ENCODE results near the gene ENTR1.
"Not testable (repeated sequence)": the region's sequence is repeated elsewhere in the genome, so short reads cannot be mapped to it uniquely, and the experiment has no call there.

Gene ENTR1

GRCh38 chr9:136419092-136419420 is 8.6 kb upstream of the ENTR1 start:
- DNase-seq (ENCODE audit: low read depth), result no peak

DNA sequence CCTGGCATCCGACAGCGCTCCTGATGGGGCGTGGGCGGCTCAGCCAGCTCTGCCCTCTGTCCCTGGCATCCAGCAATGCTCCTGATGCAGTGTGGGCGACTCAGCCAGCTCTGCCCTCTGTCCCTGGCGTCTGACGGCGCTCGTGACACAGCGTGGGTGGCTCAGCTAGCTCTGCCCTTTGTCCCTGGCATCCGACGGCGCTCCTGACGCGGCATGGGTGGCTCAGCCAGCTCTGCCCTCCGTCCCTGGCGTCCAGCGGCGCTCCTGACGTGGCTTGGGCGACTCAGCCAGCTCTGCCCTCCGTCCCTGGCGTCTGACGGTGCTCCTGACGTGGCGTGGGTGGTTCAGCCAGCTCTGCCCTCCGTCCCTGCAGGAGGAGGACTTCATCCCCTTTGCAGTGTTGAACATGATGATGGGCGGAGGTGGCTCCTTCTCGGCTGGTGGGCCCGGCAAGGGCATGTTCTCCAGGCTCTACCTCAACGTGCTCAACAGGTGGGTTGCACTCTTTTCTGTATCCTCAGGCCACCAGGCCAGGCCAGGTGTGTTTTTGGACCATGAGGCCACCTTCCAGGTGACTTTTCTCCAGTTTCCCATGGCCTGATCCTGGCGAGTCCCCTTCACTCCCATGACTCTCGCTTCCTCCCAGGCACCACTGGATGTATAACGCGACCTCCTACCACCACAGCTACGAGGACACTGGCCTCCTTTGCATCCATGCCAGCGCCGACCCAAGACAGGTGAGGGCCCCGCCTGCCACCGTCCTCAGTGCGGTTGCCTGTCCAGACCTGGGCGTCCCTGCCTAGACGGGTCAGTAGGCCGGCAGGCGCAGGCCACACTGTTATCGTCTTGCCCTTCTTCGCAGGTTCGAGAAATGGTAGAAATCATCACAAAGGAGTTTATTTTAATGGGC is 8.0 kb upstream of the ENTR1 start:
- no peak for DNase-seq (ENCODE audit: low read depth)

GRCh38 chr9:136416914-136417313 is 6.5 kb upstream of the ENTR1 start:
- DNase-seq (ENCODE audit: low read depth), result no peak

- peak; percentile 54 for DNase-seq (ENCODE audit: low read depth)
These were observed 6.0 kb upstream of the ENTR1 start for GRCh38 chr9:136416427-136416826.

DNA sequence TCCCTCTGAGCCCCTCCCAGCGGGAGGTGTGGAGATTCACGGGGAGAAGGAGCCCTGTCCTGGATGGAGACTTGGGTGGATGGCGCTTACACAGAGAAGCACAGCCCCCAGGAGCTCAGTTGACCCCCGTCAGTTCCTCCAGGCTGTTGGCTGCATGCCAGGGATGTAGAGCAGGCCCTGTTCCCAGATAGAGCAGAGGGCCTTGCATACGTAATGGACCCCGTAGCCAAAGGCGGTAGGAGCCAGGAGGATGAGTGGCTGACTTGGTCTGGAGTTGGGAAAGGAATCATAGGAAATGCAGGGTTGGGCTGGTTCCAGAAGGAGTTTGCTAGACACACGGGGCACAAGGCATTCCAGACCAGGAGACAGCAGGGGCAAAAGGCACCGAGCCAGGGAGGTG is 2.5 kb upstream of the ENTR1 start:
- no peak for DNase-seq (ENCODE audit: low read depth)

DNA sequence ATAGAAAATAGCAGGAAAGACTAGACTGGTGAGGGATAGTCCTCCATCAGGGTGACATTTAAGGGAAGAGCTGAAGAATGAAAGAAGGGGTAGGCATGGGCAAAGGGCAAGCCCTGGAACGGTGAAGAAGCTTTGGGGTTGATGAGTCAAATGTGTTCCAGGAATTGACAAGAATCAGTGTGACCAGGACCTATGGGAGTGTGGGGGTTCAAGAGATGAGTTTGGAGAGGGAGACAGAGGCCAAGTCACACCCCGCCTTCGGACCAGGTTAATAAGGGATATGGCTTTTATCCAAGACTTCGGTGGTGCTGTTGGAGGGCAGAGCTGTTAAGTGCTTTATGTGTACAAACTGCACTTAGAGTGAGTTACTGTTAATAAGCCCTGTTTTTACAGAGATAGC is 964 bp upstream of the ENTR1 start:
- no peak for DNase-seq (ENCODE audit: low read depth)

DNA sequence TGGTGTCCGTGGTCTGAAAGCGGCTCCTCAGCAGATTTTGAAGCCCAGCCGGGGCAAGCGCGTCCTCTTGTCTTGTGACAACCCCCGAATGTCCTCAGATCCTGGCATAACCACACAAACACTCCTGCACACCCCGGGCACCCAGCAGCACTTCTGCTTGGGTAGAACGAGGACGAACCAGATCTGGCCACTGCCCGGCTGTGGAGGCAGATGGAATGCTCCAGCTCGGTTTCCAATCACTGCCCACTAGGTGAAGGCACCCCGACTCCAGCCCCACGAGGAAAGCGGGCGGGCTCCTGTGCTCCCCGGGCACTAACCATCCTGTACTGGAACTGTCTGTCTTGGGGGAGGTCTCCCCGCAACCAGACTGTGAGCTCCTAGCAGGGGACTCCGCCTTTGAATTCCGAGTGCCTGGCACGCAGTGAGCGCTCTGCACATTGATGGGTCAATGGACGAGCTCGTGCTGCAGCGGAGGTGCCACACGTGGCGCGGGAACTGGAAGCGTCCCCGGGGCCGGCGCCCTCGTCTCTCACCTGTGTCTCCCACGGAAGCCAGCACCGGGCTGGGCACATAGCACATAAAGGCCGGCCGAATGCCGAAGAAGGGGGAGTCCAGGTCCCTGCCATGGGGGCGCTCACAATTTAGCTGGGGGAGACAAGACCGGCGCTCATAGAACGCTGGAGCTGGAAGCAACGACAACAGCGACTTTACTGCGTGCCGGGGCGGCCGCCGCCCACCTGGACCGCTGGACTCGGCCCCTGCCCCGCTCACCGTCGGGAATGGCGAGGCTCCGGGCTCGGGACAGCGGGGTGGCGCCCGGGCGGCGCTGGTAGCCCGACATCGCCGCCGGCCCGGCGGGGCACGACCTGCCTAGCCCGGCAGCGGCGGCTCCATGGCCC is 608 bp downstream of the ENTR1 start:
- peak; percentile 66 for DNase-seq (ENCODE audit: low read depth)

GRCh38 chr9:136407911-136408310 is 2.5 kb downstream of the ENTR1 start:
- DNase-seq (ENCODE audit: low read depth), result no peak

GRCh38 chr9:136407061-136407460 is 3.4 kb downstream of the ENTR1 start:
- DNase-seq (ENCODE audit: low read depth), result not testable (repeated sequence)

DNA sequence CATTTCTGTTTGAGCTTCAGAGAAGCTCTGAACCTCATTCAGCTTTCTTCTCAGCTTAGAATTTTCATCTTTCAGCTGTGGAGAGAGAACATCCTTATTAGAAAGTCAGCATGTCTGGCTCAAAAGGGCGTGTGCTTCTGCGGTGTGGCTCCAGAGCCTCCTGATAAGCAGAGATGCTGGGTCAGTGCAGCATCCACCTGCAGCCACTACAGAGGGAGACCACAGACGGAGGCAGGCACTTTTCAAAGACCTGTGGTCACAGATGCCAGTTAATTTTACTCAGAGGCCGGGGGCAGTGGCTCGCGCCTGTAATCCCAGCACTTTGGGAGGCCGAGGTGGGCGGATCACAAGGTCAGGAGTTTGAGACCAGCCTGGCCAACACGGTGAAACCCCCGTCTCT is 4.5 kb downstream of the ENTR1 start:
- DNase-seq (ENCODE audit: low read depth), result not testable (repeated sequence)

DNA sequence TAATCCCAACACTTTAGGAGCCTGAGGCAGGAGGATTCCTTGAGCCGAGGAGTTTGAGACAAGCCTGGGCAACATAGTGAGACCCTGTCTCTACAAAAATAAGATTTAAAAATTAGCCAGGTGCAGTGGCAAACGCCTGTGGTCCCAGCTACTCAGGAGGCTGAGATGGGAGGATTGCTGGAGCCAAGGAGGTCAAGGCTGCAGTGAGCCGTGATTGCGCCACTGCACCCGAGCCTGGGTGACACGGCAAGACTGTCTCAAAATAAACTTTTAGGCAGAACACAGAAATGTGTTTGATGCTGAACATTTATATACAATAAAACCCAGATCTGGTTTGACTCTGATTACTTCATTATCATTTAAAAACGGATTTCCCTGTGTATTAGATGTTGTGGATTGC is 4.9 kb downstream of the ENTR1 start:
- DNase-seq (ENCODE audit: low read depth), result no peak

DNA sequence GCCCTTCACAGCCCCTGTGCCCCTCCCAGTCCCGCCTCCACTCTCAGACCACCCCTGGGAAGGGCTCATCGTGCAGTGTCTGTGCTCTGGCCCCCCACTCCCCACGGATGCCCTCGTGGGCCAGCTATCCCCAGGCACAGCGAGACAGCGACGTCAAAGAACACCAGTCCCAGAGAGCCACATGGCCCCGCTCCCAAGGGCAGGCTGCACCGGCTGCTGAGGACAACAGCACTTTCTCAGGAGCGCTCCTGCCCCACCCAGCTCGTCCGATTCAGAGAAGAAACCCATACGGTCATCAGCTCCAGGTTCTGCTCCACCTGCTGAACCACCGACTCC is 5.6 kb downstream of the ENTR1 start:
- no peak for DNase-seq (ENCODE audit: low read depth)

DNA sequence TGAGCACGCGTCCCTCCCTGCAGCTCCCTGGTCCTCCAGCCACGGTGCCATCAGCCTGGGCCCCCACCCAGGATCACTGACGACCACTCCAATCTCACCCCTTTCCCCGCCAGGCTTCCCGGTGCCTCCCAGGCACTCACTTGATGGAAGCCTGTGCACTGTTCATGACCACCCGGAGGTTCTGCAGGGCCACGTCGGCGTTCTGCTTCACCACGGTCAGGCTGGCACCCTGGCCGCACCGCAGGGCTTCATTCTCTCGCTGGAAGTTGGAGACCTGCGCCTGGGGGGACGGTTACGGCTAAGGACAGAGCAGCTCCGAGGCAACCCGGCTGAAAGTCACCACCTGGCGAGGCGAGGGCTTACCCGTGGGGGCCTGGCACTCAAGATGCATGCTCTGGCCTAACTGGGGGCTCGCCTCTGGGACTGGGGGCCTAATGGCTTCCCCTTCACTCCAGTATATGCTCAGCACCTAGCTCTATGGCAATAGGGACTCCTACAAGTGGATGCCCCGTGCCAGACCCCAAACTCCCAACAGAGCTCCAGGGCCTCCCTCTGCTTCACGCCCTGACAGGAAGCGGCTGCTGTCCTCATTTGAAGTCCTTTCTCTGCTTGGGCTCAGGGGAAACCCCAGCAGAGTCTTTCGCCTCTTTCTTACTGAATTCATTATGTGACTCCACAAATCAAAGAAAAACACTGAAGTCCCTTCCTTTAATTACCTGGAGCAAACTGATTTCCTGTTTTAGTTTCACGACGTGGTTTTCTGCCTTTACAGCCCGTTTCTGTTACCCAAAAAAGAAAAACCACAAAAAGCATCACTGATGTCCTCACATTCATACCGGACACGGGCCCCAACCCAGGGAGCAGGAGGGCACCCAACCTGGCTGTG is 6.3 kb downstream of the ENTR1 start:
- DNase-seq (ENCODE audit: low read depth), result no peak

GRCh38 chr9:136403538-136403914 is 6.9 kb downstream of the ENTR1 start:
- no peak for DNase-seq (ENCODE audit: low read depth)

- no peak for DNase-seq (ENCODE audit: low read depth)
These were observed 8.3 kb downstream of the ENTR1 start for GRCh38 chr9:136402067-136402466.

- DNase-seq (ENCODE audit: low read depth), result peak; percentile 59
These were observed 9.1 kb downstream of the ENTR1 start for GRCh38 chr9:136401173-136401922.

- DNase-seq (ENCODE audit: low read depth), result peak; percentile 89
These were observed 10.2 kb downstream of the ENTR1 start, which contains the start of gene SNAPC4 for GRCh38 chr9:136400038-136400834. Gene SNAPC4, minus strand, starts transcription at chr9:136400170. Its CDS starts 1,742 bp downstream, at chr9:136398428.

- DNase-seq (ENCODE audit: low read depth), result peak; percentile 47
These were observed 11.0 kb downstream of the ENTR1 start for GRCh38 chr9:136399176-136400037.

DNA sequence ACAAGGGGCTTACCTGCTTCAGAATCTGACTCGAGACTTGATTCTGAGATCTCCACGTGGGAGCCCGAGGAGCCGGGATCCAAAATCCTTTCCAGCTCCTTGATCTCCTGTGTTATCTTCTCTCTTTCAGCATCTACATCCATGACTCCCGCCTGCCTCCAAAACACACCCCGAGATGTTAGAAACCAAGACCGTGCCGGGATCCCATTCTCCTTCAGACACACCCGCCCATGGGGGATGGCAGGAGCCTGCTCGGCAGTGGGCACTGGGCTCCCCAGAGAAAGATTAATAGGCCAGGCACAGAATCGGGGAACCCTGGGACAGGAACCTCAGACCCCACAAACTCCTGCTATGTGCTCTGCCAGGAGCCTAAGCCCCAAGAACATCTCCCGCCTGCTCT is 12.1 kb downstream of the ENTR1 start:
- no peak for DNase-seq (ENCODE audit: low read depth)

DNA sequence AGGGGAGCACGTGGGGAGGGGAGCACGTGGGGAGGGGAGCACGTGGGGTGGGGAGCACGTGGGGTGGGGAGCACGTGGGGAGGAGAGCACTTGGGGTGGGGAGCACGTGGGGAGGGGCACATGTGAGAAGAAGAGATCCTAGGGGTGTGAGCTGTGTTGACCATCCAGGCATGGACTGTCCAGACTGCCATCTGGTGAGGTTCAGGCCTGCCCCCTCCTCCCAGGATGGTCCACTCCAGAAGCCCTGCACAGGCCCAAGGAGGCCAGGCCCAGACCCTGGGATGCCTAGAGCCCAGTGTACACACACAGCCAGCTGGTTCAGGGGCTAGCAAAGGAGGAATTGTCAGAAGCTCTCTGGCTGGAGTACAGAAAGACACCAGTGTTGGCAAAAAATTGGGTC is 12.8 kb downstream of the ENTR1 start:
- no peak for DNase-seq (ENCODE audit: low read depth)

Data from ELR (cell line).